OCI-LY7 (cell line): ENCODE results near the gene PDXP. TPM values are rescaled to one million over a fixed set of nuclear protein-coding genes. Genes with fewer than 3 reads are reported as not detected.

Experiments used
- BruUV-seq: library from RNA; stranded (reverse); fragments of 400-500 nt; replicated peaks from 2 replicates; lab custom pipeline; 2021; lab: Mats Ljungman, UMichigan
- CTCF ChIA-PET: fragments of 300-600 bp; sonication (Branson Sonifier 250); formaldehyde crosslinking; loops from one replicate; lab custom pipeline; 2022; ENCODE audit warnings: antibody characterized with exemption; ENCODE audit not compliant: unreplicated experiment; lab: Charles Lee
- POLR2A ChIA-PET: fragments of 300-600 bp; sonication (Branson Sonifier 250); formaldehyde crosslinking; loops from one replicate; lab custom pipeline; 2022; ENCODE audit warnings: antibody characterized with exemption; lab: Charles Lee
- DNase-seq: peaks from one replicate; pipeline ENCODE4 v3.0.0-alpha.2; 2015; ENCODE audit warnings: low spot score
- H2AFZ ChIP-seq: fragments of 200-600 bp; sonication (generic), shearing (Covaris generic); 2 replicates; pipeline ENCODE4 v1.6.1; 2014; ENCODE audit warnings: mild to moderate bottlenecking, antibody characterized with exemption, low read length, moderate library complexity
- H3K27ac ChIP-seq: fragments of 200-600 bp; sonication (generic); 2 replicates; pipeline ENCODE4 v1.5.1; 2014; ENCODE audit warnings: mixed run types, low read depth, mild to moderate bottlenecking, moderate library complexity, low read length, inconsistent platforms; ENCODE audit not compliant: poor library complexity, severe bottlenecking
- H3K36me3 ChIP-seq: fragments of 200-600 bp; sonication (generic); 2 replicates; pipeline ENCODE4 v1.6.1; 2014; ENCODE audit warnings: mild to moderate bottlenecking, antibody characterized with exemption, low read length, moderate library complexity, mixed read lengths; ENCODE audit not compliant: insufficient read depth
- H3K4me1 ChIP-seq: fragments of 200-600 bp; sonication (generic); 2 replicates; pipeline ENCODE4 v1.5.1; 2014; ENCODE audit warnings: mild to moderate bottlenecking, low read length; ENCODE audit not compliant: insufficient read depth, poor library complexity, severe bottlenecking
- H3K4me2 ChIP-seq: fragments of 200-600 bp; sonication (generic); 2 replicates; pipeline ENCODE4 v1.6.1; 2014; ENCODE audit warnings: mild to moderate bottlenecking, low read length
- H3K4me3 ChIP-seq: fragments of 200-600 bp; sonication (generic); 2 replicates; pipeline ENCODE4 v1.5.1; 2014; ENCODE audit warnings: mild to moderate bottlenecking, low read depth, low read length; ENCODE audit not compliant: poor library complexity, severe bottlenecking
- H3K79me2 ChIP-seq: fragments of 200-600 bp; sonication (generic); 2 replicates; pipeline ENCODE4 v1.6.1; 2016; ENCODE audit warnings: low read depth, mild to moderate bottlenecking, low read length, moderate library complexity, mixed read lengths; ENCODE audit not compliant: insufficient read depth
- H3K9me2 ChIP-seq: fragments of 200-600 bp; sonication (generic); 2 replicates; pipeline ENCODE4 v1.6.1; 2016; ENCODE audit warnings: mild to moderate bottlenecking, low read length, mixed read lengths; ENCODE audit not compliant: insufficient read depth
- H3K9me3 ChIP-seq: fragments of 200-600 bp; sonication (generic); 2 replicates; pipeline ENCODE4 v1.6.1; 2014; ENCODE audit warnings: mild to moderate bottlenecking, mixed run types, low read length, mixed read lengths
- H4K20me1 ChIP-seq: fragments of 200-600 bp; sonication (generic); 2 replicates; pipeline ENCODE4 v1.6.1; 2014; ENCODE audit warnings: mild to moderate bottlenecking, antibody characterized with exemption, low read length, moderate library complexity, mixed read lengths; ENCODE audit not compliant: insufficient read depth
- CTCF ChIP-seq: fragments of 200-600 bp; sonication (generic); conservative IDR thresholded peaks from 2 replicates; pipeline ENCODE4 v1.5.1; 2014; ENCODE audit warnings: mild to moderate bottlenecking, antibody characterized with exemption, low read length, moderate library complexity, mixed read lengths
- EZH2phosphoT487 ChIP-seq: fragments of 200-600 bp; sonication (generic); IDR thresholded peaks from 2 replicates; pipeline ENCODE4 v1.6.1; 2018; ENCODE audit warnings: low read depth, borderline replicate concordance, mild to moderate bottlenecking, mixed run types, antibody characterized with exemption, low read length, moderate library complexity, mixed read lengths
- intact Hi-C: fragments of 100-400 bp; cut with micrococcal nuclease; formaldehyde crosslinking; loops from one replicate; pipeline ENCODE4 v1.10.0; 2022; ENCODE audit not compliant: unreplicated experiment
- total RNA-seq, 2 experiments: library from RNA; depleted of rRNA in 1 of 2; stranded (reverse); fragments of >200 nt in 1 of 2; shearing (Covaris generic) in 1 of 2; gene quantifications; 2 replicates each; pipeline ENCODE4 v1.2.3, GENCODE V29; 2014 to 2022

PDXP gene
- total RNA-seq, 2 experiments from 2014 or later, result 55.8 to 61.2 TPM

GRCh38 chr22:37640591-37641560 is 17.6 kb upstream of the PDXP start:
- Histone ChIP-seq H3K79me2 (no peaks in the 10 kb centered on the region), H3K9me2 (no peaks in the 10 kb centered on the region), H2AFZ (no peak overlapping the region), H3K27ac (peak overlapping the region; percentile 41), H3K9me3 (no peaks in the 10 kb centered on the region), H3K4me3 (peak overlapping the region; percentile 94), H3K4me1 (peaks cover 31% of the 10 kb centered on the region), H4K20me1 (no peaks in the 10 kb centered on the region), H3K36me3 (peaks cover 20% of the 10 kb centered on the region; the same call in 1 of the 2 replicates), H3K4me2 (peak overlapping the region; percentile 99)
- DNase-seq, result no peak
- intact Hi-C loops, result loop anchor here (5.0 kb wide), 1 partner anchor 34 kb away; the partner anchor contains the start of gene GGA1
- ChIA-PET CTCF (interaction anchor here (0.6 to 3.1 kb wide), 3 partner anchors 40 to 100 kb away, joined by 4 to 16 read pairs (median 4); no protein-coding TSS in a partner anchor), POLR2A (interaction anchor here (1.2 to 1.6 kb wide), 2 partner anchors 14 to 17 kb away, joined by 4 read pairs; partner anchors contain the start of gene PDXP)
- TF ChIP-seq EZH2phosphoT487 (no peak), CTCF (peak; percentile 54)
- no TSS peak for BruUV-seq

GRCh38 chr22:37641561-37641949 is 17.0 kb upstream of the PDXP start:
- DNase-seq, result no peak
- no peak for TF ChIP-seq CTCF
- TF ChIP-seq EZH2phosphoT487, result no peak
- Histone ChIP-seq H3K9me3 (no peaks in the 10 kb centered on the region), H3K27ac (no peak overlapping the region), H3K79me2 (no peaks in the 10 kb centered on the region), H3K9me2 (no peaks in the 10 kb centered on the region), H3K4me1 (peaks cover 31% of the 10 kb centered on the region), H2AFZ (no peak overlapping the region), H3K4me2 (peak overlapping the region; percentile 99; the same call in 1 of the 2 replicates), H3K36me3 (peaks cover 23% of the 10 kb centered on the region; the same call in 1 of the 2 replicates), H4K20me1 (no peaks in the 10 kb centered on the region), H3K4me3 (no peak overlapping the region)
- BruUV-seq, result no TSS peak
- CTCF ChIA-PET, result interaction anchor here (0.7 to 3.1 kb wide), 3 partner anchors 39 to 68 kb away, joined by 3 to 16 read pairs (median 4); no protein-coding TSS in a partner anchor
- POLR2A ChIA-PET, result interaction anchor here (1.6 kb wide), 1 partner anchor 17 kb away, joined by 4 read pairs; the partner anchor contains the start of gene PDXP
- intact Hi-C loops, result loop anchor here (5.0 kb wide), 1 partner anchor 34 kb away; the partner anchor contains the start of gene GGA1
